Right lobe of liver (tissue), 6 donors: ENCODE results near the gene FAM219A. TPM values are rescaled to one million over a fixed set of nuclear protein-coding genes. Genes with fewer than 3 reads are reported as not detected.
"Not testable (repeated sequence)": the region's sequence is repeated elsewhere in the genome, so short reads cannot be mapped to it uniquely, and the experiment has no call there.

Source experiments
- ATAC-seq, 4 donors: fragments of 200-7000 bp; cut with Tn5 transposase; one replicate each; pipeline ENCODE4 v1.9.1; 2020; ENCODE audit warnings: mild to moderate bottlenecking in 4 of 4, moderate library complexity in 4 of 4
- DNase-seq, 3 donors: peaks; one replicate each; pipeline ENCODE4 v3.0.0-alpha.2; 2020
- H3K27ac ChIP-seq, 3 donors: fragments of 200-600 bp; one replicate each; pipeline ENCODE4 v1.8.0; 2022
- H3K27me3 ChIP-seq, 2 donors: fragments of 200-600 bp; one replicate each; pipeline ENCODE4 v1.8.0; 2022
- H3K36me3 ChIP-seq, 4 donors: fragments of 200-600 bp; sonication (generic) in 1 of 4; one replicate each; pipeline versions ENCODE4 v1.5.1 to v1.8.0; 2017 to 2022; ENCODE audit warnings: control low read depth in 1 of 4
- H3K4me1 ChIP-seq, 4 donors: fragments of 200-600 bp; sonication (generic) in 1 of 4; one replicate each; pipeline versions ENCODE4 v1.5.1 to v1.8.0; 2017 to 2022; ENCODE audit warnings: control low read depth in 1 of 4
- H3K4me3 ChIP-seq, 3 donors: fragments of 200-600 bp; one replicate each; pipeline ENCODE4 v1.8.0; 2022
- H3K9me3 ChIP-seq, 4 donors: fragments of 200-600 bp; sonication (generic) in 1 of 4; one replicate each; pipeline versions ENCODE4 v1.5.1 to v1.8.0; 2017 to 2022; ENCODE audit warnings: control low read depth in 1 of 4
- POLR2A ChIP-seq: fragments of 450-650 bp; IDR thresholded peaks from one replicate; pipeline ENCODE4 v1.6.1; 2017; ENCODE audit warnings: antibody characterized with exemption, mild to moderate bottlenecking
- WGBS: methylation state at CpG from one replicate; pipeline ENCODE4 v1.1.6; 2018; ENCODE audit warnings: low coverage, low lambda C conversion rate; ENCODE audit not compliant: insufficient coverage; ENCODE audit errors: missing lambda C conversion rate; 5-methylcytosine and 5-hydroxymethylcytosine counted together
- intact Hi-C, 2 donors: fragments of 100-400 bp; cut with DNase I; formaldehyde crosslinking; loops; one replicate each; pipeline versions ENCODE4 v1.11.2 to v1.14.1; 2022
- total RNA-seq, 6 experiments: library from RNA; depleted of rRNA in 2 of 6; stranded (reverse); fragments of >200 nt in 2 of 6; fragmentation: NEBNext Ultra II Directional in 3 of 6; extraction: Animal tissue kit (Norgen Biotek cat#: 25700) in 3 of 6; gene quantifications; one replicate each; pipeline versions ENCODE4 v1.1.0 to v1.2.4, GENCODE V29; 2016 to 2023
- TF ChIP-seq, protein P1 (sequence below), 4 donors: fragments of 200-600 bp in 3 of 4; fragments of 450-650 bp in 1 of 4; IDR thresholded peaks; one replicate each; pipeline versions ENCODE4 v1.5.1 to v1.8.0; 2016 to 2022; ENCODE audit warnings: antibody characterized with exemption in 4 of 4, mild to moderate bottlenecking in 2 of 4
- donor health status: DM: no; HTN: yes; CAD: no.
- donor health status: DM: no; HTN: no; CAD: no.
- donor health status: DM: no; HTN: no; CAD: no.
- donor health status: DM: no; HTN: yes; CAD: no.
- donor health status: DM: no; HTN: yes; CAD: no.

FAM219A gene
- total RNA-seq, 6 experiments from 2014 or later, result 4.1 to 10.7 (median 5.3) TPM

DNA sequence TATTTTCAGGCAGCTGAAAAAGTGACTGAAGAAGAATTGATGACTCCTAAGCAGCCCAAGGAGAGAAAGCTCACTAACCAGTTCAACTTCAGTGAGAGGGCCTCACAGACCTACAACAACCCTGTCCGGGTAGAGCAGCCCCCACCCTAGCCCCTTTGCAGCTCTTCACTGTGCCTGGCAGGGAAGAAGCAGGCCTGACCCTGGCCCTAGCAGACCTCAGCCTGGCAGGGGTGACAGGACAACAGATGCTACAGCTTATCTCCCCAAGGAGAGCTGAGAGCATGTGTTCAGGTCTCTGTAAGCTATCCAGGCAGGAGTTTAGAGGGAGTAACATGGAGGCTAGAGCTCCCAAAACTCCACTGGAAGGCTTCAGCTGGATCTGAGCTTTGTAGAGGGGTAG lies 32.0 kb upstream of the FAM219A start:
- TF ChIP-seq POLR2A, result no peak
- TF ChIP-seq, protein P1, sequence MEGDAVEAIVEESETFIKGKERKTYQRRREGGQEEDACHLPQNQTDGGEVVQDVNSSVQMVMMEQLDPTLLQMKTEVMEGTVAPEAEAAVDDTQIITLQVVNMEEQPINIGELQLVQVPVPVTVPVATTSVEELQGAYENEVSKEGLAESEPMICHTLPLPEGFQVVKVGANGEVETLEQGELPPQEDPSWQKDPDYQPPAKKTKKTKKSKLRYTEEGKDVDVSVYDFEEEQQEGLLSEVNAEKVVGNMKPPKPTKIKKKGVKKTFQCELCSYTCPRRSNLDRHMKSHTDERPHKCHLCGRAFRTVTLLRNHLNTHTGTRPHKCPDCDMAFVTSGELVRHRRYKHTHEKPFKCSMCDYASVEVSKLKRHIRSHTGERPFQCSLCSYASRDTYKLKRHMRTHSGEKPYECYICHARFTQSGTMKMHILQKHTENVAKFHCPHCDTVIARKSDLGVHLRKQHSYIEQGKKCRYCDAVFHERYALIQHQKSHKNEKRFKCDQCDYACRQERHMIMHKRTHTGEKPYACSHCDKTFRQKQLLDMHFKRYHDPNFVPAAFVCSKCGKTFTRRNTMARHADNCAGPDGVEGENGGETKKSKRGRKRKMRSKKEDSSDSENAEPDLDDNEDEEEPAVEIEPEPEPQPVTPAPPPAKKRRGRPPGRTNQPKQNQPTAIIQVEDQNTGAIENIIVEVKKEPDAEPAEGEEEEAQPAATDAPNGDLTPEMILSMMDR (IDR thresholded peaks at IDR 0.05), result no peak
- no peaks in the 10 kb centered on the region for H3K9me3 ChIP-seq
- ATAC-seq (no peak), DNase-seq (no peak)
- no peaks in the 10 kb centered on the region for H3K36me3 ChIP-seq
- H3K4me1 ChIP-seq, result no peaks in the 10 kb centered on the region
- WGBS, result 67% methylated on average over 1 of the region's 1 CpG
- no peaks in the 10 kb centered on the region for H3K27me3 ChIP-seq
- intact Hi-C loops, result loop anchor here in 1 of 2 donors (10.0 kb wide), 1 partner anchor 46 kb away; no protein-coding TSS in a partner anchor
- H3K4me3 ChIP-seq, result no peak overlapping the region
- no peak overlapping the region for H3K27ac ChIP-seq

DNA sequence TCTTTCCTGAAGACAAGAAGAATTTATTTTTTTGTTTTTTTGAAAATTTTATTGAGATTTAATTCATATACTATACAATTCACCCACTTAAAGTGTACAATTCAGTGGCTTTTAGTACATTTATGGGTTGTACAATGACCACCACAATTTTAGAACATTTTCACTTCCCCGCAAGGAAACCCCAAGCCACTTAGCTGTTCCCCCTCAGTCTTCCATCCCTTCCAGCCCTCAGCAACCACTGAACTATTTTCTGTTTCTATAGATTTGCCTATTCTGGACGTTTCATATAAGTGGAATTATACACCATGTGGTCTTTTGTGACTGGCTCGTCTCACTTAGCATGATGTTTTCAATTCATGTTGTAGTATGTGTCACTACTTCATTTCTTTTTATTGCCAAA lies 28.2 kb upstream of the FAM219A start:
- WGBS, result 48% methylated on average over 3 of the region's 3 CpGs

DNA sequence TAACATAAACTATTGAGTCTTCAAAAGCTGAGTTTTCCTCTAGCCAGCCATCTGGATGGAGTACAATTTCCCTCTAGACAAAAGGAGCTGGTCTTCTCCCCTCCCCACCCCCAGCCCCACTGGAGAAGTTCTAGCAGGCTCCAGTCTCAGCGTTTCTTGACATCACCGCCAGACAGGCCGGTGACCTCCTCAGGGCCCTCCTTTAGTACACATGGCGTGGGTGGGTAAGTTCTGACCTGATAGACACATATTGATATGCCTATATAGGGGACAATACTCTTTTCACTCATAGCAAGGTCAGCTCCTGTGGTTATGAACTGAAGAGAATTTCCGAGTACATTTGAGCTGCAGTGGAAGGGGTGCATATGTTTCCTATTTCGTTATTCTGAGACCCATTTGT lies 27.5 kb upstream of the FAM219A start:
- Histone ChIP-seq H3K36me3 (no peaks in the 10 kb centered on the region), H3K27me3 (no peaks in the 10 kb centered on the region), H3K4me3 (no peak overlapping the region), H3K27ac (no peak overlapping the region), H3K9me3 (no peaks in the 10 kb centered on the region), H3K4me1 (no peaks in the 10 kb centered on the region)
- no peak for ATAC-seq
- no peak for DNase-seq
- intact Hi-C loops, result no loop called here
- TF ChIP-seq, protein P1 (IDR thresholded peaks at IDR 0.05), result no peak
- no peak for TF ChIP-seq POLR2A
- WGBS, result 52% methylated on average over 2 of the region's 6 CpGs

More for the DNA sequence above, 28.2 kb upstream of the FAM219A start:
- Histone ChIP-seq H3K27ac (no peak overlapping the region), H3K4me3 (no peak overlapping the region), H3K36me3 (no peaks in the 10 kb centered on the region), H3K4me1 (no peaks in the 10 kb centered on the region), H3K27me3 (no peaks in the 10 kb centered on the region), H3K9me3 (no peaks in the 10 kb centered on the region)
- TF ChIP-seq, protein P1 (IDR thresholded peaks at IDR 0.05), result no peak
- TF ChIP-seq POLR2A, result no peak
- ATAC-seq (no peak), DNase-seq (no peak)
- intact Hi-C loops, result no loop called here

DNA sequence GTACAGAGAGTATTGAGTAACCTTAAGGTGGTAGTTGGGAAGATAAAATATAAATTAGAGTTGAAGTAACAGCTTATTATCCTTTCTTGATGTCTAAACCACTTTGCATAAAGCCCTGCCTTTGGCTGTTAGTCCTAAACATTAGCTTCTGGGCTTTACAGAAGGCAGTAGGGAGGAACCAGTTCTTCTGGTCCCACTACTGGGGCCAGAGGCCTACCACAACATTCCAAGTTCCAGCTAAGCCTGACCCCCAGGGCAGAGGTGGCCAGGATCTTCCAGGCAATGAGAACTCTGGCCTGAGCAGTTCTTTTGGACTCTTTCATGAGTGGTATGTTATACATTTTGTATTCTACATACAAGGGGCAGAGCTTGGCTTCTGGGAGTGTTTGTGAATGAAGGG lies 26.3 kb upstream of the FAM219A start:
- TF ChIP-seq, protein P1 (IDR thresholded peaks at IDR 0.05), result no peak
- TF ChIP-seq POLR2A, result no peak
- no peaks in the 10 kb centered on the region for H3K36me3 ChIP-seq
- intact Hi-C loops, result no loop called here

DNA sequence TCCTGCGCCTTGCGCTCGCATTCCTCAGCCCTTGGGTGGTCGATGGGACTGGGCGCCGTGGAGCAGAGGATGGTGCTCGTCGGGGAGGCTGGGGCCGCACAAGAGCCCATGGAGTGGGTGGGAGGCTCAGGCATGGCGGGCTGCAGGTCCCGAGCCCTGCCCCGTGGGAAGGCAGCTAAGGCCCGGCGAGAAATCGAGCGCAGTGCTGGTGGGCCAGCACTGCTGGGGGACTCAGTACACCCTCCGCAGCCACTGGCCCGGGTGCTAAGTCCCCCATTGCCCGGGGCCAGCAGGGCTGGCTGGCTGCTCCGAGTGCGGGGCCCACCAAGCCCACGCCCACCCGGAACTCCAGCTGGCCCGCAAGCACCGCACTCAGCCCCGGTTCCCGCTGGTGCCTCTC lies 24.4 kb upstream of the FAM219A start:
- intact Hi-C loops, H3K27me3 ChIP-seq, H3K4me1 ChIP-seq, H3K27ac ChIP-seq, H3K4me3 ChIP-seq, DNase-seq, ATAC-seq, H3K36me3 ChIP-seq, H3K9me3 ChIP-seq: not testable (repeated sequence)
- WGBS, result 100% methylated on average over 2 of the region's 27 CpGs

More for the DNA sequence above, 26.3 kb upstream of the FAM219A start:
- Histone ChIP-seq H3K9me3 (no peaks in the 10 kb centered on the region), H3K4me1 (no peaks in the 10 kb centered on the region), H3K27ac (no peak overlapping the region), H3K27me3 (no peaks in the 10 kb centered on the region), H3K4me3 (no peak overlapping the region)
- DNase-seq, result no peak
- ATAC-seq, result no peak

DNA sequence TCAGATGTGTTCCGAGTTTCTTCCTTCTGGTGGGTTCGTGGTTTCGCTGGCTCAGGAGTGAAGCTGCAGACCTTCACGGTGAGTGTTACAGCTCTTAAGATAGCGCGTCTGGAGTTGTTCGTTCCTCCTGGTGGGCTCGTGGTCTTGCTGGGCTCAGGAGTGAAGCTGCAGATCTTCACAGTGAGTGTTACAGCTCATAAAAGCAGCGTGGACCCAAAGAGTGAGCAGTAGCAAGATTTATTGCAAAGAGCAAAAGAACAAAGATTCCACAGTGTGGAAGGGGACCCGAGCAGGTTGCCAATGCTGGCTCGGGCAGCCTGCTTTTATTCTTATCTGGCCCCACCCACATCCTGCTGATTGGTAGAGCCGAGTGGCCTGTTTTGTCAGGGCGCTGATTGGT lies 23.2 kb upstream of the FAM219A start:
- H3K9me3 ChIP-seq, H3K36me3 ChIP-seq, ATAC-seq, DNase-seq, H3K27ac ChIP-seq, H3K4me3 ChIP-seq, H3K4me1 ChIP-seq, intact Hi-C loops, H3K27me3 ChIP-seq: not testable (repeated sequence)
- WGBS, result 80% methylated on average over 2 of the region's 13 CpGs
